Raji (cell line): Measurements from ENCODE around the gene INMT.

Source experiments
- POLR2A ChIP-seq: IDR thresholded peaks from 2 replicates; pipeline ENCODE4 v1.6.1; 2011; ENCODE audit warnings: low read depth, low read length, control low read depth; ENCODE audit not compliant: insufficient read depth

Gene INMT

DNA sequence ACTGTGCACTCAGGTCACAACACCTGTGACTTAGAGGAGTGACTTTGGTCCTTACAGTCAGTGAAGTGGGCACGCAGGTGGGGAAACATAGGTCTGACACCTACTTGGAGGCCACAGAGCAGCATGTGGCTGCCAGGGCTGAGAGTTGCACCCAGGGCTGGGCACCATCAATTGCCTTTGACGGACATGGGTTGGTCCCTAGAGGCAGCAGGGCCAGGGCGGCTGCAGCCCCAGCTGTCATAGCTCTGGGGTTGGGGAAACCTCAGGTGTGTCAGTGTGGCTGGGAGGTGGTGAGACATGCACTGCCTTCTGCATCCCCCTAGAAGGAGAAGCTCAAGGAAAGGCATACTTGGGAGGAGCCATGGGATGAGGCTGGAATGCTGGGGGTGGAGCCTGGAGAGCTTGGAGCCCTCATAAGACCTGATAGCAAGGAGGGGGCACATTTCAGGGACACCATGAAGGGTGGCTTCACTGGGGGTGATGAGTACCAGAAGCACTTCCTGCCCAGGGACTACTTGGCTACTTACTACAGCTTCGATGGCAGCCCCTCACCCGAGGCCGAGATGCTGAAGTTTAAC lies at the start of gene INMT:
INMT (plus strand) TSS at position 440 of the 578 bp plus-strand sequence; CDS start at position 456, 16 bp downstream.
- TF ChIP-seq POLR2A: no peak

- no peak for TF ChIP-seq POLR2A
Observed at GRCh38 chr7:30702200-30702599, 49.7 kb upstream of the INMT start.

DNA sequence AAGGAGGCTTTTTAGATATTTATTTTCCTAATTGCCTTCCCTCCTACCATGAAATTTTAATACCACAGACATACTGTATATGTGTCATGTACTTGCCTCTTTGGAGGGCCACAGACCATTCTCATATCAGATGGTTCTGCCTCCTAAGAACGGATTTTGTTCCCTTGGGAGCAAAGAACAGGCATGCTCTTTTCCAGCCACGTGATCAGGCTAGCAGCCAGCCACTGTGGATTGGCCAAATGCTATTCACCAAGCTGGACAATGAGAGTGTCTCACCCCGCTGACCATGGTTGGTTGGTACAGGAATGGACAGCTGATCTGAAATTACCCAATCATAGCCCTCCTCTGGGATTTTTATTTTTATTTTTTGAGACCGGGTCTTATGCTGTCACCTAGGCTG lies 48.2 kb upstream of the INMT start:
- TF ChIP-seq POLR2A: no peak

DNA sequence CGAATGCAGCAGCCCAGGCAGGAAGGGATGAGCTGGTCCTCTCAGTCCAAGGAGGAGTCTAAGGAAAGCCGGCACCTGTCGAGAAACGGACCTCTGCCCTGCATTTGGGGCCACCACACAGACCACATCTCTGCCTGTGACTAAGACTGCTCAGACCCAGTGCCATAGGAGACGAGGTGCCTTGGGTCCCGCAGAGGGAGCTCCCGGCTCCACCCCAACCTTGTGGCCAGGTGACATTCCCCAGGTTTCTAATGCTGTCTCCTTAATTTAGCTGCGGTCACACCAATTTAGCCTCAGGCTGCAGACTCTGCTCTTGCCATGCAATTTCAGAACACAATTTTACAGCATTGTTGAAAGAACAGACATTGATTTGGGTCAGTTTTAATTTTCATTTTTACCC lies 46.9 kb upstream of the INMT start:
- TF ChIP-seq POLR2A: no peak

GRCh38 chr7:30705596-30705995 lies 46.3 kb upstream of the INMT start:
- no peak for TF ChIP-seq POLR2A

GRCh38 chr7:30706316-30706715 lies 45.6 kb upstream of the INMT start:
- TF ChIP-seq POLR2A: no peak

- no peak for TF ChIP-seq POLR2A
Observed at GRCh38 chr7:30706908-30707307, 45.0 kb upstream of the INMT start.

- TF ChIP-seq POLR2A: no peak
Observed at GRCh38 chr7:30707391-30708357, 44.3 kb upstream of the INMT start.

DNA sequence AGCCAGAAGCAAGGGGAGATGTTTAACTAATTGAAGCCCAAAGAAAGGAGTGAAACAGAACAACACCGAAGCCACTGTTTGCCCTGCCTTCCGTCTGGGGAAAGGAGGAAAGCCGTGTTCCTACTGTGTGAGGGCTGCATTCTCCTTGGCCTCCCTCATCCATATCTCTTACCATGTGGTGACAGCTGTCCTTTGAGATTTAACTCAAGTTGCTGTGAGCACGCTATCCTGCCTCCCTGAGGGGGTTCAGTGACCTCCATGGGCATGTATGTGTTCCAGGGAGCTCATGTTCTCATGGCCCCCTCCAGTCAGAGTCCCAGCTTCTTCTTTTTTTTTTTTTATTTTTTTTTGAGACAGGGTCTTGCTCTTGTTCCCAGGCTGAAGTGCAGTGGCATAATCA lies 43.5 kb upstream of the INMT start:
- TF ChIP-seq POLR2A: no peak

DNA sequence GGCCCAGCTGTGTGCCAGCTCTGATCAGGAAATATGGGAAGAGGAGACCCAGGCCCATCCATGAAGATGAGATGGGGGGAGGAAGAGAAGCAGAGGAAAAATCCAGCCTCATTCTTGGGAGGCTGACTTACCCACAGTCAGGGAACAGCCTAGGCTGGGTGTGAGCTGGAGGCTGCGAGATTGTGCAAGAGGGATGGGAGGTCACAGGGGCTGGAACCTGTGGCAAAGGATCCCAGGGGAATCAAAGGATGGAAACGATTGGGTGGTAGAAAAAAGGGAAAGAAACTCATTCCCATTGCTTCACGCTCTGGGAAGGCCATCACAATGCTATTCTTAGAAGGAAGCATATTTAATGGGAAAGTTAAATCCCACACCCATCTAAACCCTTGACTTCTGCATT lies 43.0 kb upstream of the INMT start:
- TF ChIP-seq POLR2A: no peak

GRCh38 chr7:30709549-30709948 lies 42.4 kb upstream of the INMT start:
- TF ChIP-seq POLR2A: no peak

GRCh38 chr7:30710669-30711068 lies 41.3 kb upstream of the INMT start:
- no peak for TF ChIP-seq POLR2A

- TF ChIP-seq POLR2A: no peak
Observed at GRCh38 chr7:30713392-30713791, 38.5 kb upstream of the INMT start.

DNA sequence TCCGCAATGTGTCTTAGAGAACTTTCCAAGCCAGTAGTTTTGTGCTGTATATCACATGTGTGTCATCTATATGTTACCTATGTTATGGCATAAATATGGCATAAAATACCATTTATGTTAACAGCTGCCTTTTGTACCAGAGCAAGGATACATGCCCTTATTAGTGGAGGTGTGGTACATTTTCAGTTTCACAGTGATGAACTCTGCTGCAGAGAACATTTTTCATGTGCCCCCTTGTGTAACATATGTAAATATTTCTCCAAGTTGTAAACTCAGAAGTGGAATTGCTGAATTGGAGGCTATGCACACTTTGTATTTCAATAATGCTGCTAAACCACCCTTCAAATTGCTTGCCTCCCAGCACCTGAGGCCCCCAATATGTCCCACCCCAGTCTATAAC lies 37.8 kb upstream of the INMT start:
- no peak for TF ChIP-seq POLR2A

- no peak for TF ChIP-seq POLR2A
Observed at GRCh38 chr7:30717181-30717580, 34.8 kb upstream of the INMT start.

DNA sequence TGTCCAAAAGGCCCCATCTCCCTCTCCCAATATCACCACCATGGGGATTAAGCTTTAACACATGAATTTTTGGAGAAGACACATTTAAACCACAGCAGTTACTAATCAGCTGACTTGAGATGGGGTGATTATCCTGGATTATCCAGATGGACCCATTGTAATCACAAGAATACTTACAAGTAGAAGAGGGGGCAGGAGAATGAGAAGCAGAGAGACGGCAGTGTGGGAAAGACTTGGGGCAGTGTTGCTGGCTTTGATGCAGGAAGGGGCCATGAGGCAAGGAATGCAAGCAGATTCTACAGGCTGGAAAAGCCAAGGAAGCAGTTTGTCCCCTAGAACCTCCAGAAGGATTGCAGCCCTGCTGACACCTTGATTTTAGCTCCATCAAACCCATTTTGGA lies 30.7 kb upstream of the INMT start:
- TF ChIP-seq POLR2A: no peak
